GM12891 (cell line): ENCODE data around the gene LDAH.

Experiments
- POLR2A ChIP-seq: IDR thresholded peaks from 2 replicates; pipeline ENCODE4 v1.6.1; 2011; ENCODE audit warnings: low read depth, low read length, control low read depth
- POLR2AphosphoS5 ChIP-seq: IDR thresholded peaks from 2 replicates; pipeline ENCODE4 v1.6.1; 2011; ENCODE audit warnings: low read depth, low read length, control low read depth

- no peak for TF ChIP-seq POLR2A
- no peak for TF ChIP-seq POLR2AphosphoS5
Measured at GRCh38 chr2:20640411-20641122, 182.3 kb downstream of the LDAH start.
